Embryonic facial prominence (tissue), 1 donor: ENCODE results near the gene GTF3C2.

Experiments
- DNase-seq: peaks from one replicate; pipeline ENCODE4 v3.0.0-alpha.2; 2016; ENCODE audit errors: extremely low spot score

The GTF3C2 gene

GRCh38 chr2:27297195-27297594 is 59.4 kb downstream of the GTF3C2 start:
- DNase-seq: no peak

- DNase-seq: no peak
Observed at GRCh38 chr2:27296481-27296880, 60.1 kb downstream of the GTF3C2 start.

GRCh38 chr2:27294928-27295327 is 61.6 kb downstream of the GTF3C2 start:
- DNase-seq: no peak

- DNase-seq: no peak
Observed at GRCh38 chr2:27291865-27292264, 64.7 kb downstream of the GTF3C2 start.

GRCh38 chr2:27290549-27290948 is 66.0 kb downstream of the GTF3C2 start:
- no peak for DNase-seq

GRCh38 chr2:27288610-27289009 is 68.0 kb downstream of the GTF3C2 start:
- no peak for DNase-seq

- no peak for DNase-seq
Observed at GRCh38 chr2:27285481-27285880, 71.1 kb downstream of the GTF3C2 start.

- no peak for DNase-seq
Observed at GRCh38 chr2:27284996-27285395, 71.6 kb downstream of the GTF3C2 start.

GRCh38 chr2:27282892-27283291 is 73.7 kb downstream of the GTF3C2 start:
- no peak for DNase-seq

- DNase-seq: no peak
Observed at GRCh38 chr2:27281855-27282559, 74.6 kb downstream of the GTF3C2 start, which contains the start of gene TRIM54. TSS of gene TRIM54 (plus strand) at chr2:27282429. CDS start at chr2:27282732, 303 bp downstream.

- no peak for DNase-seq
Observed at GRCh38 chr2:27281442-27281841, 75.1 kb downstream of the GTF3C2 start.

- no peak for DNase-seq
Observed at GRCh38 chr2:27280826-27281225, 75.7 kb downstream of the GTF3C2 start.

GRCh38 chr2:27278010-27278409 is 78.6 kb downstream of the GTF3C2 start:
- DNase-seq: no peak
